GM12878 (cell line): ENCODE data around the gene STXBP5. TPM values are rescaled to one million over a fixed set of nuclear protein-coding genes. Genes with fewer than 3 reads are reported as not detected.

ENCODE experiments used
- ATAC-seq: fragments of 200-7000 bp; cut with Tn5 transposase; 3 replicates; pipeline ENCODE4 v1.9.1; 2020; ENCODE audit warnings: mild to moderate bottlenecking, moderate library complexity
- BruUV-seq: library from RNA; stranded (reverse); fragments of 400-500 nt; replicated peaks from 2 replicates; lab custom pipeline; 2021; lab: Mats Ljungman, UMichigan
- CTCF ChIA-PET: fragments of 300-600 bp; sonication (Branson Sonifier 250); formaldehyde crosslinking; extraction: SDS; loops from one replicate; lab custom pipeline; 2021; ENCODE audit warnings: inconsistent platforms; lab: Yijun Ruan, JAX
- POLR2A ChIA-PET: fragments of 350-600 bp; formaldehyde crosslinking; extraction: SDS; loops from one replicate; lab custom pipeline; 2021; ENCODE audit warnings: inconsistent platforms; lab: Charles Lee
- RAD21 ChIA-PET: fragments of 300-600 bp; sonication (Branson Sonifier 250); formaldehyde crosslinking; loops from one replicate; lab custom pipeline; 2023; ENCODE audit warnings: antibody characterized with exemption; ENCODE audit not compliant: unreplicated experiment; lab: Charles Lee
- SMC1A ChIA-PET: fragments of 300-600 bp; sonication (Branson Sonifier 250); formaldehyde crosslinking; loops from one replicate; lab custom pipeline; 2023; ENCODE audit not compliant: unreplicated experiment, uncharacterized antibody; lab: Charles Lee
- DNase-seq: peaks from one replicate; pipeline ENCODE4 v3.0.0-alpha.2; 2011; ENCODE audit warnings: low read depth, low spot score
- FAIRE-seq: peaks from 3 replicates; lab custom pipeline; 2011; peaks lifted over from hg19 to GRCh38; lab: Jason Lieb, UNC
- H2AFZ ChIP-seq: 2 replicates; pipeline ENCODE4 v1.6.0; 2011; ENCODE audit warnings: low read depth, low read length, control low read depth; ENCODE audit not compliant: control insufficient read depth
- H3K27ac ChIP-seq: 2 replicates; pipeline ENCODE4 v1.5.1; 2011; ENCODE audit warnings: control low read depth; ENCODE audit not compliant: control insufficient read depth, insufficient read depth
- H3K27me3 ChIP-seq, 2 experiments: replicated peaks in 1 of 2; 2 replicates each; pipeline versions ENCODE4 v1.6.0 to v1.6.1; 2011; ENCODE audit warnings: low read length in 1 of 2; ENCODE audit not compliant: control insufficient read depth in 2 of 2, insufficient read depth in 2 of 2
- H3K36me3 ChIP-seq, 2 experiments: 2 replicates each; pipeline ENCODE4 v1.5.1; 2011; ENCODE audit warnings: low read length in 1 of 2; ENCODE audit not compliant: control insufficient read depth in 2 of 2, insufficient read depth in 2 of 2
- H3K4me1 ChIP-seq: 2 replicates; pipeline ENCODE4 v1.6.1; 2011; ENCODE audit warnings: mild to moderate bottlenecking, low read length, moderate library complexity, mixed read lengths; ENCODE audit not compliant: control insufficient read depth, insufficient read depth
- H3K4me2 ChIP-seq: 2 replicates; pipeline ENCODE4 v1.6.0; 2011; ENCODE audit warnings: control low read depth; ENCODE audit not compliant: control insufficient read depth, insufficient read depth
- H3K4me3 ChIP-seq: fragments of 200-600 bp; sonication (generic); 2 replicates; pipeline ENCODE4 v1.5.1; 2016
- H3K79me2 ChIP-seq: 2 replicates; pipeline ENCODE4 v1.6.0; 2011; ENCODE audit warnings: low read length; ENCODE audit not compliant: control insufficient read depth, insufficient read depth
- H3K9ac ChIP-seq: 2 replicates; pipeline ENCODE4 v1.8.0; 2011; ENCODE audit warnings: low read length, control low read depth, mixed read lengths; ENCODE audit not compliant: control insufficient read depth, insufficient read depth
- H3K9me3 ChIP-seq: replicated peaks from 3 replicates; pipeline ENCODE4 v1.5.1; 2011; ENCODE audit warnings: mild to moderate bottlenecking, low read length; ENCODE audit not compliant: control insufficient read depth, insufficient read depth
- H4K20me1 ChIP-seq: 2 replicates; pipeline ENCODE4 v1.6.0; 2011; ENCODE audit not compliant: control insufficient read depth, insufficient read depth
- BMI1 ChIP-seq: fragments of 450-650 bp; IDR thresholded peaks from 2 replicates; pipeline ENCODE4 v1.6.1; 2016; ENCODE audit warnings: mild to moderate bottlenecking, moderate library complexity, borderline replicate concordance
- CHD4 ChIP-seq: fragments of 200-600 bp; sonication (generic); IDR thresholded peaks from 2 replicates; pipeline ENCODE4 v1.6.1; 2016; ENCODE audit warnings: mild to moderate bottlenecking
- CREB1 ChIP-seq: IDR thresholded peaks from 2 replicates; pipeline ENCODE4 v1.6.1; 2012; ENCODE audit warnings: low read depth, mild to moderate bottlenecking, inconsistent platforms
- IKZF1 ChIP-seq: fragments of 450-650 bp; conservative IDR thresholded peaks from 2 replicates; pipeline ENCODE4 v1.6.1; 2017; ENCODE audit warnings: antibody characterized with exemption, mild to moderate bottlenecking
- JUND ChIP-seq: IDR thresholded peaks from 2 replicates; pipeline ENCODE4 v1.6.1; 2012; ENCODE audit warnings: low read depth, mild to moderate bottlenecking, low read length, improper control_type of control experiment, moderate library complexity
- POU2F2 ChIP-seq: IDR thresholded peaks from 3 replicates; pipeline ENCODE4 v1.6.1; 2011; ENCODE audit warnings: low read depth, mild to moderate bottlenecking, low read length, borderline replicate concordance
- ZBED1 ChIP-seq: IDR thresholded peaks from 2 replicates; pipeline ENCODE4 v1.6.1; 2016; ENCODE audit warnings: borderline replicate concordance
- WGBS: methylation state at CpG from one replicate; pipeline ENCODE4 v1.1.6; 2016; ENCODE audit warnings: low lambda C conversion rate; ENCODE audit not compliant: insufficient replicate concordance, insufficient coverage; ENCODE audit errors: missing lambda C conversion rate; 5-methylcytosine and 5-hydroxymethylcytosine counted together
- in situ Hi-C: fragments of 300-500 bp; cut with MboI; formaldehyde crosslinking; loops from 9 replicates; pipeline ENCODE4 v1.14.3; 2018; ENCODE audit warnings: mixed read lengths
- intact Hi-C: fragments of 100-400 bp; cut with micrococcal nuclease; formaldehyde crosslinking; loops from one replicate; pipeline ENCODE4 v1.14.2; 2022; ENCODE audit not compliant: unreplicated experiment
- polyA plus RNA-seq, 11 experiments: library from polyadenylated mRNA; depleted of rRNA in 4 of 11; unstranded in 6 of 11; stranded (reverse) in 5 of 11; fragments of >200 nt; fragmentation: Nextera tagmentation in 4 of 11; fragmentation: Illumina TruSeq in 1 of 11; extraction: Ambion mirVana in 4 of 11; extraction: Trizol in 1 of 11; gene quantifications; 1 replicate in 1 of 11; 2 replicates in 10 of 11; pipeline versions ENCODE4 v1.2.1 to v1.2.3, GENCODE V29; 2011 to 2016; ENCODE audit warnings: inconsistent platforms in 2 of 11, missing spikeins in 2 of 11, low read depth in 1 of 11
- total RNA-seq, 4 experiments: library from RNA; depleted of rRNA in 3 of 4; stranded (reverse); fragments of >200 nt in 3 of 4; fragmentation: Illumina TruSeq in 1 of 4; extraction: Trizol in 1 of 4; gene quantifications; 2 replicates each; pipeline versions ENCODE4 v1.2.1 to v1.2.3, GENCODE V29; 2013 to 2021
- TF ChIP-seq, protein P1 (sequence below): fragments of 450-650 bp; IDR thresholded peaks from 2 replicates; pipeline ENCODE4 v1.6.1; 2018; ENCODE audit warnings: borderline replicate concordance, mild to moderate bottlenecking; ENCODE audit not compliant: partially characterized antibody
- TF ChIP-seq, protein P2 (sequence below), 3 experiments: IDR thresholded peaks in 2 of 3; conservative IDR thresholded peaks in 1 of 3; 2 replicates each; pipeline ENCODE4 v1.5.1; 2011; ENCODE audit warnings: low read depth in 3 of 3, low read length in 3 of 3, mild to moderate bottlenecking in 3 of 3, control low read depth in 2 of 3, moderate library complexity in 2 of 3, inconsistent platforms in 1 of 3, mixed read lengths in 1 of 3; ENCODE audit not compliant: control insufficient read depth in 2 of 3, insufficient read depth in 1 of 3; ENCODE audit errors: extremely low read depth in 1 of 3

Gene STXBP5
- total and polyA plus RNA-seq, 10 of the 15 experiments (the other 5 are each of a cell fraction or from before 2014, with no cell fraction given) = 1.4 to 13.2 (median 8.4) TPM

DNA sequence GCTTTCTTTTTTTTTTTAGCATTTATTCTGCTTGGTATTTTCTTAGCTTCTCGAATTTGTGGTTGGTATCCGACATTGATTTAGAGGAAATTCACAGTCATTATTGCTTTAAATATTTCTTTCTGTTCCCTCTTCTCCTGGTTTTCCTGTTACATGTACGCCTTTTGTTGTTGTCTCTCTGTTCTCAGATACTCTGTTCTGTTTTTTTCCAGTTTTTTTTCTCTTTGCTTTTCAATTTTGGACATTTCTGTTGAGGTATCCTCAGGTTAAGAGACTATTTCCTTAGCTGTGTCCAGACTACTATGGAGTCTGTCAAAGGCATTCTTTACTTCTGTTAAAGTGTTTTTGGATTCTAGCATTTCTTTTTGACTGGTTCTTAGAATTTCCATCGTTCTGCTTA lies 17.5 kb downstream of the STXBP5 start:
- BruUV-seq = no TSS peak
- intact Hi-C loops = no loop called here
- ATAC-seq (no peak), FAIRE-seq (no peak), DNase-seq (no peak)
- no peak overlapping the region for H3K4me3 ChIP-seq
- H3K4me1 ChIP-seq = peaks cover 3% of the 10 kb centered on the region
- H3K36me3 ChIP-seq = peaks cover 0 to 3% of the 10 kb centered on the region in 2 experiments; a peak in 1 of 4 replicates
- ChIA-PET RAD21 (no interaction called here), POLR2A (no interaction called here), SMC1A (no interaction called here), CTCF (no interaction called here)
- TF ChIP-seq BMI1 (no peak), JUND (no peak), ZBED1 (no peak), POU2F2 (no peak), CHD4 (no peak), IKZF1 (no peak), CREB1 (no peak)
- TF ChIP-seq, protein P1, sequence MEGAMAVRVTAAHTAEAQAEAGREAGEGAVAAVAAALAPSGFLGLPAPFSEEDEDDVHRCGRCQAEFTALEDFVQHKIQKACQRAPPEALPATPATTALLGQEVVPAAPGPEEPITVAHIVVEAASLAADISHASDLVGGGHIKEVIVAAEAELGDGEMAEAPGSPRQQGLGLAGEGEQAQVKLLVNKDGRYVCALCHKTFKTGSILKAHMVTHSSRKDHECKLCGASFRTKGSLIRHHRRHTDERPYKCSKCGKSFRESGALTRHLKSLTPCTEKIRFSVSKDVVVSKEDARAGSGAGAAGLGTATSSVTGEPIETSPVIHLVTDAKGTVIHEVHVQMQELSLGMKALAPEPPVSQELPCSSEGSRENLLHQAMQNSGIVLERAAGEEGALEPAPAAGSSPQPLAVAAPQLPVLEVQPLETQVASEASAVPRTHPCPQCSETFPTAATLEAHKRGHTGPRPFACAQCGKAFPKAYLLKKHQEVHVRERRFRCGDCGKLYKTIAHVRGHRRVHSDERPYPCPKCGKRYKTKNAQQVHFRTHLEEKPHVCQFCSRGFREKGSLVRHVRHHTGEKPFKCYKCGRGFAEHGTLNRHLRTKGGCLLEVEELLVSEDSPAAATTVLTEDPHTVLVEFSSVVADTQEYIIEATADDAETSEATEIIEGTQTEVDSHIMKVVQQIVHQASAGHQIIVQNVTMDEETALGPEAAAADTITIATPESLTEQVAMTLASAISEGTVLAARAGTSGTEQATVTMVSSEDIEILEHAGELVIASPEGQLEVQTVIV = no peak
- TF ChIP-seq, protein P2, sequence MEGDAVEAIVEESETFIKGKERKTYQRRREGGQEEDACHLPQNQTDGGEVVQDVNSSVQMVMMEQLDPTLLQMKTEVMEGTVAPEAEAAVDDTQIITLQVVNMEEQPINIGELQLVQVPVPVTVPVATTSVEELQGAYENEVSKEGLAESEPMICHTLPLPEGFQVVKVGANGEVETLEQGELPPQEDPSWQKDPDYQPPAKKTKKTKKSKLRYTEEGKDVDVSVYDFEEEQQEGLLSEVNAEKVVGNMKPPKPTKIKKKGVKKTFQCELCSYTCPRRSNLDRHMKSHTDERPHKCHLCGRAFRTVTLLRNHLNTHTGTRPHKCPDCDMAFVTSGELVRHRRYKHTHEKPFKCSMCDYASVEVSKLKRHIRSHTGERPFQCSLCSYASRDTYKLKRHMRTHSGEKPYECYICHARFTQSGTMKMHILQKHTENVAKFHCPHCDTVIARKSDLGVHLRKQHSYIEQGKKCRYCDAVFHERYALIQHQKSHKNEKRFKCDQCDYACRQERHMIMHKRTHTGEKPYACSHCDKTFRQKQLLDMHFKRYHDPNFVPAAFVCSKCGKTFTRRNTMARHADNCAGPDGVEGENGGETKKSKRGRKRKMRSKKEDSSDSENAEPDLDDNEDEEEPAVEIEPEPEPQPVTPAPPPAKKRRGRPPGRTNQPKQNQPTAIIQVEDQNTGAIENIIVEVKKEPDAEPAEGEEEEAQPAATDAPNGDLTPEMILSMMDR (IDR thresholded peaks at IDR 0.05 in 2 of 3, conservative IDR thresholded peaks at IDR 0.05 in 1 of 3; ENCODE audit: control insufficient read depth in 2 of 3, extremely low read depth in 1 of 3, insufficient read depth in 1 of 3, low read depth in 3 of 3, low read length in 3 of 3) = no peak
- 81% methylated on average over 4 of the region's 4 CpGs for WGBS
- no peaks in the 10 kb centered on the region for H3K9me3 ChIP-seq
- H3K27me3 ChIP-seq = no peaks in the 10 kb centered on the region
- no peak overlapping the region for H3K27ac ChIP-seq
- H2AFZ ChIP-seq = no peak overlapping the region
- H3K79me2 ChIP-seq = no peaks in the 10 kb centered on the region
- H4K20me1 ChIP-seq = no peaks in the 10 kb centered on the region
- no peak overlapping the region for H3K4me2 ChIP-seq
- in situ Hi-C loops = no loop called here
- H3K9ac ChIP-seq = no peak overlapping the region
